Subcutaneous adipose tissue (tissue), 4 donors: Measurements from ENCODE around the gene SLK. TPM values are rescaled to one million over a fixed set of nuclear protein-coding genes. Genes with fewer than 3 reads are reported as not detected.

ENCODE experiments used
- total RNA-seq, 4 donors: library from RNA; depleted of rRNA; stranded (reverse); fragments of >200 nt; gene quantifications; one replicate each; pipeline ENCODE4 v1.1.0, GENCODE V29; 2016
- TF ChIP-seq, protein P1 (sequence below): fragments of 450-650 bp; IDR thresholded peaks from one replicate; pipeline ENCODE4 v1.5.1; 2016; ENCODE audit warnings: low read depth, mild to moderate bottlenecking, control low read depth, antibody characterized with exemption, moderate library complexity

SLK gene
- total RNA-seq, 4 donors from 2014 or later, result 47.4 to 73.5 (median 65.9) TPM

DNA sequence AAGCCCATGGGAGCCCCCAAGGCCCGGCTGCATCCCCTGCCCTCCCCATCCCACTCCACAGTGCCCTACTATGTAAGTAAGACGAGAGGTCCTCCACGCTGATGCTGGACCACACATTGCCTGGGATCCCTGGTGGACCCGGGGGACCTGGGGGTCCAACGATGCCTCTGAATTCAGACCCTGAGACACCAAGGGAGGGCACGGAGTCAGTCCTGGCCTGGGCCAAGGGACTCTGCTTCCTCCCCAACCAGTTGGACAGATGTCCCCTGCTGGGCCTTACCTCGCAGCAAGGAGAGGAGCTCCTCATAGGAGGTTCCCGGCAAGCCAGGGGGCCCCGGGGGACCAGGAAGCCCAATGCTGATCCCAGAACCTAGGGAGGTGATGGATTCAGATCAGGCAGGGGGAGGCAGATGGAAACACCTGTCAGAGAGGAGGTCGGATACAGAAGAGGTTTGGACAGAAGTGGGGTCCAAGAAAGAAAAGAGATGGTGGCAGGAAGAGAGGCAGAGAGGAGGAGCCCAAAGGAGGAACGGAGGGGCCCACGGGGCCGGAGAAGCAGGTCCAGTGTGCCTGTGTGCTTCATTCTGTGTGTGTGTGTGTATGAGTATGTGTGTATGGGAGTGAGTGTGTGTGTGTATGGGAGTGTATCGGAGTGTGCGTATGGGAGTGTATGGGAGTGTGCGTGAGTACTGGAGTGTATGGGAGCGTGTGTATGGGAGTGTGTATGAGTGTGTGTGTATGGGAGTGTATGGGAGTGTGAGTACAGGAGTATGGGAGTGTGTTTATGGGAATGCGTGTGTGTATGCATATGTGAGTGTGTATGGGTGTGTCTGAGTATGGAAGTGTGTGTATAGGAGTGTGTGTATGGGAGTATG, 68.5 kb downstream of the SLK start:
- TF ChIP-seq, protein P1, sequence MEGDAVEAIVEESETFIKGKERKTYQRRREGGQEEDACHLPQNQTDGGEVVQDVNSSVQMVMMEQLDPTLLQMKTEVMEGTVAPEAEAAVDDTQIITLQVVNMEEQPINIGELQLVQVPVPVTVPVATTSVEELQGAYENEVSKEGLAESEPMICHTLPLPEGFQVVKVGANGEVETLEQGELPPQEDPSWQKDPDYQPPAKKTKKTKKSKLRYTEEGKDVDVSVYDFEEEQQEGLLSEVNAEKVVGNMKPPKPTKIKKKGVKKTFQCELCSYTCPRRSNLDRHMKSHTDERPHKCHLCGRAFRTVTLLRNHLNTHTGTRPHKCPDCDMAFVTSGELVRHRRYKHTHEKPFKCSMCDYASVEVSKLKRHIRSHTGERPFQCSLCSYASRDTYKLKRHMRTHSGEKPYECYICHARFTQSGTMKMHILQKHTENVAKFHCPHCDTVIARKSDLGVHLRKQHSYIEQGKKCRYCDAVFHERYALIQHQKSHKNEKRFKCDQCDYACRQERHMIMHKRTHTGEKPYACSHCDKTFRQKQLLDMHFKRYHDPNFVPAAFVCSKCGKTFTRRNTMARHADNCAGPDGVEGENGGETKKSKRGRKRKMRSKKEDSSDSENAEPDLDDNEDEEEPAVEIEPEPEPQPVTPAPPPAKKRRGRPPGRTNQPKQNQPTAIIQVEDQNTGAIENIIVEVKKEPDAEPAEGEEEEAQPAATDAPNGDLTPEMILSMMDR, result no peak

DNA sequence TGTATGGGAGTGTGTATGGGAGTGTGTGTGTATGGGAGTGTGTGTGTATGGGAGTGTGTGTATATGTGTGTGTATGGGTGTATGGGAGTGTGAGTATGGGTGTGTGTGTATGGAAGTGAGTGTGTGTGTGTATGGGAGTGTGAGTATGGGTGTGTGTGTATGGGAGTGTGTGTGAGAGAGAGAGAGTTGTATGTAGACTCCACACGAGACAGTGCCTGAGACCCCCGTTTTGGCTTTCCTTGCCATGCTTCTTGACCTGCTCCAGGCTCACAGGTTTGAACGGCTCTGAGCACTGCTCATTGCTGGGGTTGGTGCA, 69.1 kb downstream of the SLK start:
- TF ChIP-seq, protein P1, result no peak

DNA sequence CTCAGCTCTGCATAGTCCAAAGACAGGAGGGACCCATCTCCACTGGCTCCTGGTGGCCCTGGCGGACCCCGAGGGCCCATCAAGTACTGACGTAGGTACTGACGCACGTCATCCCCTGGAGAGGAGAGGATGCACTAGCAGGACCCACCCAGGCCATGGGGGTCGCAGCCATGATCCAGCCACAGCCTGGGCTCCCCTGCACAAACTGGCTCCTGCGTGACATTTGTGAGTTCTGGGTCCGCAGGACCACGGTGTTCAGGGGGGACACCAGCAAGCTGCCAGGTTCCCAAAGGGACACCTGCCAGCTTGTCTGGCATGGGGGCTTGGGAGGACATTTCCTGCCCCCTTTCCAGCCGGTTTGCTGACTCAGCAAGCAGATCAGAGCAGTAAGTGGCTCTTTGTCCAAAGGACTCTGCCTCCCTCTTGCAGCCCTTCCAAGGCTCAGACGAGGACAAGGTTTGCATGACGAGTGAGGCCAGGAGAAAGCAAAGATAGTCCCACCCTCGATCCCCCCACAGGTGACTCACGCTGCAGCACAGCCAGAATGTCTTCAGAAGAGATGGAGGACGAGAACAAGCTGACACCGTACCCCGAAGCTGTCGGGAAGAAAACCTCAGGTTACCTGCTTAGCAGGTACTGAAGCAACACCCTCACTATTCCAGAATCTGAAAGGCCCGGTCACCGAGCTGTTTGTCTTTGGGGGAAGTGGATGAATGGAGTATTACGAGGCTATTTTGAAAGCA, 69.7 kb downstream of the SLK start:
- TF ChIP-seq, protein P1, result no peak

DNA sequence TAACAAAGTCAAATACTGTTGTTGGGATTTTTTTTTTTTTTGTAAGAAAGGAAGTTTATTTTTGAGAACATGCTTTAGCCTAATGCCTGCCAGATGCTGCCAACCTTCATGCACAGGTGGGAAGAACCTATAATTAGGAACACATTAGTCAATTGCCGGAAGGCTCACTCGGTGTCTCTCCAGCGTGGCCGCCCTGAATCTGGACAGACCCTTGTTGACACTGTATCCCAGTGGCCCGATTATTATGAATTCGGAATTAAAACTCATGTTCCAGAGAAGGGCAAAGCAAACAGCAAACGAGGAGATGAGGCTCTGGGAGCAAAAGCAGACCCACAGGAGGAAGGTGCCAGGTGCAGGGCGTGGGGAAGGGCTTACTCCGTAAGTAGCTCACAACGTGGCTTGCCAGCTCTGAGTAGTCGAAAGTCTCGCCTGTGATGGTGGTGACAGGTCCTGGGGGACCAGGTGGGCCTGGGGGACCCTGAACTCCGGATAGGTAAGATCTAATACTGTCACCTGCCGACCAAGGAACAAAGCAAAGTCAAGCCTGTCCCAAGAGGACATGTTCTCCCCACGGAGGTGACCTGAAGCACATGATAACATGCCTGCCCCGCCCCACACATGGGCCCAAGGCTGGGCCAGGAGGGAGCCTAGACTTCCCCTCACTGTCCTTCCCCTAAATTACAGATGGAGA, 70.5 kb downstream of the SLK start:
- TF ChIP-seq, protein P1, result no peak

DNA sequence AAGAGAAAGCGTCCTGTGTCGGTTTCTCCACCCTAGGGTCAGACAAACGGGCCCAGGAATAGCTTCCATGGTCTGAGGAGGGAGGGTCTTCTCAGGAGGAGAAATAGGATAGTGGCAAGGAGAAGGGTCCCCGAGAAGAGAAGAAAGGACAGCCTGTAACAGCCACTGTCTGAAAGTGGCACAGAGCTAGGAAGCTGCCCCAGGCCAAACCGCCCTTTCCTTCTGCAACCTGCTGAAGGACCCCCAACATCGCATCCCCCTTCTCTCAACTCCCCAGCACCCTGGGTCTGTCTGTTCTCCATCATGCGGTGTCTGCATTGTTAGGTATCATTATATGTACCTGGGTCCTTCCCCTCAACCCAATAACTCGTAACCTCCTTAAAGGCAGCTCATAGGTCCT, 71.6 kb downstream of the SLK start:
- TF ChIP-seq, protein P1, result no peak

DNA sequence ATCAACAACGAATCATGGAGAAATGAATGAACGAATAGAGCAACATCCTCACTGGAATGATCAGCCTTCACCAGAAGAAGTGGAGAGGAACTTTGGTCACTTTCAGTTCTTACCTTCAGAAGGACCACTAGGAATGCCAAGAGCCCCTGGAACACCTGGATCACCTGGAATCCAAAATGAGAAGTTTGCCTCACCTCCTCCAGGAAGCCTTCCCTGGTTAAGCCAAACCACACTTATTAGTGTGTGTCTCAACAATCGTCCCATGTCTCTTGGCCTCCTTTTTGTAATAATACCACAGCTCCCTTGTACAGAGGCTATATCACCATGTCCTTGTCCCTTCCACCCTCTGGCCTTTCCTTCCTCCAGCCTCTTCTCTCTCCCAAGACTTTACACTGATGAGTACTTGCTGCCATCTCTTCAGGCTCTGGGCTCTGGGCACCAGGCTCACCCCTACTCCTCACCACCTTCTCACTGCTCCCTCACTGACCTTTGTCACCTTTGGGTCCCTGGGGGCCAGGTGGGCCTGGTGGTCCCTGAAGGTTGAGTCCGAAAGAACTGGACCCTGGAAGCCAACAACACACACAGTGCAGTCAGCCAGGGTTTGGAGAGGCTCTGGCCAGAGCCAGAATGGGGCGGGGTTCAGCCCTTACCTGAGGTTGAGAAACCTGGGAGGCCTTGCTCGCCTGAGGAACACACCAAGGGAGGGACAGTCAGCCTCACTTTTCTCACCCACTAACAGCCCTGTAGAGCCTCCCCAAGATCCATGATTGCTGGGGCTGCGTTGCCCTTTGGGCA, 72.2 kb downstream of the SLK start:
- TF ChIP-seq, protein P1, result no peak
